GM15510 (cell line): ENCODE results near the gene PYGB.

Experiments used
- POLR2A ChIP-seq: IDR thresholded peaks from 3 replicates; pipeline ENCODE4 v1.6.1; 2011; ENCODE audit warnings: borderline replicate concordance; ENCODE audit not compliant: insufficient read length; ENCODE audit errors: extremely low read depth

PYGB gene

GRCh38 chr20:25271486-25272222, 23.8 kb downstream of the PYGB start:
- no peak for TF ChIP-seq POLR2A

DNA sequence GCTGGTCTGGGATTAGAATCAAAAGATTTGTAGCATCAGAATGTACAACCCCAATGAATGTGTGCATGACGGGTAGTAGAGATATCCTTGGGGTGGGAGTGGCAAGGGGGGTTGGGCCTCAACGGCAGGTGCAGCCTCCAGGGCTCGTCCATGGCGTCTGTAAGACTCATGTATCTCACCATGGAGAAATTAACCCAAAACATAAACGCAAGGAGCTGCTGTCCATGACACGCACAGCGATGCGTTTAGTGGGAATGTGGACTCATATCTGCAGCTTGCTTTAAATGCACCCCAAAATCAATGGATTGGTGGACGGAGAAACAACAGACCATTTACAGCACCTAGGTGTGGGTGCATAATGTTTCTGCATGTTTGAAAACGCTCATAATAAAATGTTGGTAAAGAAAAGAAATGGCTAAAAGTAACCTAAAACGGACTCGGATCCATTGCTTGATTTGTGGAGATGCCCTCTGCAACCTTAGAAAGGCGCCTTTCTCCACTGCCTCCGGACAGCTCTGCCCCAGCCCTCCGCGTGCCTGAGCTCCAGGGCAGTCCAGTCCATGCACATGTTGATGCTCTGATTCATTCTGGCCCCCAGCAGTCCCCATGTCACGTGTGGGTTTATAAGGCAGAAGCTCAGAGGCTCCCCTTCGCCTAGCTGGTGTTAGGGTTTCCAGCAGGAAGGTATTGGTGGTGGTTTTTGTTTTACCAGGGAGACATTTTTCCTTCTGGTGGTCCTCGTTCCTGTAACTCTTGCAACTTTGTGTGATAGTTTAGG, 24.5 kb downstream of the PYGB start:
- no peak for TF ChIP-seq POLR2A

- TF ChIP-seq POLR2A: no peak
Measured at GRCh38 chr20:25273046-25273445, 25.2 kb downstream of the PYGB start.

DNA sequence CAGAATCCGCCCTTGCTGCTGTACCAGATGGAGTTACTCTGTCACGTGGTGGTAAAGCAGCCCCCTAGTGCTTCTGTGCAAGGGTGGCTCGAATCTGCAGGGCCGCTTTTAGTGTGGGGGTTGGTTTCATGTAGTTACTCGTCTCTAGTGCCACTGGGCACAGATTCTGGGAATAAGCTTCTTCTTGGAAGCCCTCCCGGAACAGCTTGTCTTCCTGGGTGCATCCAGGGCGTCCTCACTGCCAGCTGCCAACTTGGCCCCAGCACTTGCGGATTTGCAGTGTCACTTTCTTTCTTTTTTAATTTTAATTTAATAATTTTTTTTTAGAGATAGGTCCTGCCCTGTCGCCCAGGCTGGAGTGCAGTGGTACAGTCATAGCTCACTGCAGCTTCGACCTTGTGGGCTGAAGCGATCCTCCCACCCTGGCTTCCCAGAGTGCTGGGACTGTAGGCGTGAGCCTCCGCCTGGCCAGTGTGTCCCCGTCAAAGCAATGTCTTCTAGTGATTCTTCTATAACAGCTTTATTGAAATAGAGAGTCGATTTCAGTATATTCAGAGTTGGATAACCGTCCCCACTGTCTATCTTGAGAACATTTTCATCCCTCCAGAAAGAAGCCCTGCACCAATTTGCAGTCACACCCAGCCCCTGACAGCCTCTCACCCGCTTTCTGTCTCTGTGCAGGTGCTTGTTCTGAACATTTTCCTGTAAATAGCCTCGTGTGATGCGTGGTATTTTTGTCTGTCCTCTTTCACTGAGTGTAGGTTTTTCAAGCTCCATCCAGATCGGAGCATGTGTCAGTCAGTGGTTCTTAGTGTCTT, 25.9 kb downstream of the PYGB start:
- no peak for TF ChIP-seq POLR2A

GRCh38 chr20:25274481-25274880, 26.6 kb downstream of the PYGB start:
- TF ChIP-seq POLR2A: no peak

GRCh38 chr20:25274891-25275812, 27.3 kb downstream of the PYGB start:
- no peak for TF ChIP-seq POLR2A

DNA sequence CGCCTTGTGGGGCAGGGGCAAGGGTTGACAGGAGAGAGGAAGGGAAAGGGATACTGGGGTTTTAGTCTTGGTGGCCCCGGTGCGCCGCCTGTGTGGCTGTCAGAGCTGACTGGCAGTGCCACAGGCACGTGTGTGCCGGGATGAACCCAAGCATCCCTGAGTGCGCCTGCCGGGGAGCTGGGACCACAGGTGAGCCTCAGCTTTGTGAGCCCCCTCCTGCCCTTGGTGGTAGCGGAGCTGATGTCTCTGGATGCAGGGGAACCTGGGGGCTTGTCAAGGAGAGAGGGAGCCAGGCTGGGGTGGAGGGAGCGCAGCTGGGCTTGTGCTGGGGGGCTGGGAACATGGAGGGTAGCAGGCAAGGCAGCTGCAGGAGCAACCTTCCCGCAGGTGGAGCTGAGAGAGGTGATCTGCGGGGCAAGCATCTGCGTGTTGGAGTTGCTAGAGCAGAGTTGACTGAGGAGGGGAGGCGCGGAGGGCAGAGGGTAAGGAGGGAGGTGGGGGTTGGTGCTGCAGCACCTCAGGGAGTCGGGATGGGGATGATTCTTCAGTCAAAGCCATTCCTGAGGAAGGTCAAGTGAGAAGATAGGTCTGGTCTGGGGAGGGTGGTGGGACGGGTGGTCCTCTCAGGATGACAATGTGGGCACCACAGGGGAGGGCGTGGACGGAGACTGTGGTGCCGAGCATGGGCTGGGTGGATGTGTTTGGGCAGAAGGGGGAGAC, 28.1 kb downstream of the PYGB start:
- TF ChIP-seq POLR2A: no peak

GRCh38 chr20:25276533-25277050, 28.7 kb downstream of the PYGB start:
- TF ChIP-seq POLR2A: no peak

DNA sequence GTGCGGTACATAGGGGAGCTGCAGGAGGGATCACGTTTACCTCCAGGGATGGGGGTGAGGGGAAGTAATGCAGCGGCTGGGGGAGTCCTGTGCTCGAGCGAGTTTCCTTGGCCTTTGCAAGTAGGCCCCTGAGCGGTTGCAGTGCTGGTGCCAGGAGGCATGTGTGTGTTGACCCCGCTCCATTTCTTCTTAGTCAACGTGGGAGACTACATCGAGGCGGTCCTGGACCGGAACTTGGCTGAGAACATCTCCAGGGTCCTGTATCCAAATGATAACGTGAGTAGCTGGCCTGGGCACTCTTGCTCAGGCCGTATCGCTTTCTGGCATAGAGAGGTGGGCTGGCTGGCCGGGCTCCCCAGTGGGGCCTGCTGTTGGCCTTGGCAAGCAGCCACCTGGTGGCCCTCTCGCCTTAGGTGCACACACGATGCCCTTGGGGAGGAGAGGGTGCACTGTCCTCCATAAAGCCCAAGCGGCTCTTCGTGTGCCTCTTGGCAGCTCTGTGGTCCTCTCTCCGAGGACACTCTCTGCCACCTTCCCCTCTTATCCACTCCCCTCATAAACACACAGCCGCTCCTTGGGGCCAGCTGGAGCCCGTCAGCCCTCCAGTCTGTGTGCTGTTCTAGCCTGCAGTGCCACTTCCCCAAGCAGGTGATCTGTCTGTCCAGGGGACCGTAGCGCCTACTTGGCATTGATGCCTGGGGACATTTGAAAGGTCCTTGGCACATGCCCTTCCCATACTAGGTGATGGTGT, 29.3 kb downstream of the PYGB start:
- TF ChIP-seq POLR2A: no peak

- no peak for TF ChIP-seq POLR2A
Measured at GRCh38 chr20:25277941-25278521, 30.1 kb downstream of the PYGB start.

DNA sequence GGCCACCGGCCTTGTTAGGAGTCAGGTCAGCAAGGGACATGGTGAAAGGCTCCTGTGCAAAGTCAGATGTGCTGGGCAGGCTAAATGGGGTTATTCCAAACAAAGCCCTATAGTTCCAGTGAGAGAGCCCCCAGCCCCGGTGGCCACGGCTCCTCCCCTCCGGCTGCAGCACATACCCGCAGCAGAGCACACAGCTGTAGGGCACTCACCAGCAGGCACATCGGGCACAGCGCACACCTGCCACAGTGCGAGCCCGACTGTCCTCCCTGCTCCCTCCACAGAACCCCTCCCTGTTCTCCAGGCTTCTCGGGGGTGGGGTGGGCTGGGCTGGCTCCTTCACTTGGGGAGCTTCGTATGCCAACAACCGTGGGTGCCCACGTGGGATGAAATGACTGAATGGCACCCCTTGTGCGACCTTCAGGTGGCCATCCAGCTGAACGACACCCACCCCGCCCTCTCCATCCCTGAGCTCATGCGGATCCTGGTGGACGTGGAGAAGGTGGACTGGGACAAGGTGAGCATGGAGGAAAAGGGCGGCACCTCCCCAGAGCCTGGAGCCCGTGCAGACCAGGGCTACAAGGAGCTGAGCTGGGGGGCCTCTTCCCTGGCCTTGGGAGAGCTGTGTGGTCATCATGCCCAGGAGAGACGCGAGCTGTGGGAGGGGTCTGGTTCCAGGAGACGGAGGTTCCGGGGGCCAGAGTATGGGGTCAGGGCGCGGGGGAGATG, 30.9 kb downstream of the PYGB start:
- no peak for TF ChIP-seq POLR2A

- TF ChIP-seq POLR2A: no peak
Measured at GRCh38 chr20:25279403-25279802, 31.5 kb downstream of the PYGB start.

GRCh38 chr20:25280051-25280573, 32.2 kb downstream of the PYGB start:
- TF ChIP-seq POLR2A: no peak
